ENCODE measurements around the gene DLEC1.

The DLEC1 gene

DNA sequence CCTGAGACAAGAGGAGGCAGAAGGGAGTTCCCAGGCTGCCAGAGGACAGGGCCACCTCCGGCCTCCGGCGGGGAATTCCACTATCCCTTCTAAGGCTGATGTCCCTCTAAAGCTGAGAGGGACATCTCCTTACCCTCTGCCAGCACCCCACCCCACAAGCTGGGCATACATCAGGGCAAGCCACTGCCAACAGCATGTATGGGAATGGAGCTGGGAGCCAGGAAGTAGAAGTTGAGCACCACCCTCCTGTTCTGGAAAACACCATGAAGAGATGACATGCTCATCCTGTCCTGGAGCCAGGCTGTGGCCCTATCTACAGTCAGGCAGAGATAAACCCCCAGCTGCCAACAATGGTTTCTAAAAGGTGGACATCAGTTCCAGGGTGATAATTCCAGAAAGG, 16.7 kb upstream of the DLEC1 start:
- no peaks in the 10 kb centered on the region for H3K9me3 Mint-ChIP-seq
- no peak overlapping the region for H3K4me3 Mint-ChIP-seq
- H3K27ac Mint-ChIP-seq = no peak overlapping the region
- peaks cover 4% of the 10 kb centered on the region for H3K36me3 Mint-ChIP-seq (ENCODE audit: low read depth)
- H3K4me1 Mint-ChIP-seq = peaks cover 15% of the 10 kb centered on the region
- TF ChIP-seq, protein P1, sequence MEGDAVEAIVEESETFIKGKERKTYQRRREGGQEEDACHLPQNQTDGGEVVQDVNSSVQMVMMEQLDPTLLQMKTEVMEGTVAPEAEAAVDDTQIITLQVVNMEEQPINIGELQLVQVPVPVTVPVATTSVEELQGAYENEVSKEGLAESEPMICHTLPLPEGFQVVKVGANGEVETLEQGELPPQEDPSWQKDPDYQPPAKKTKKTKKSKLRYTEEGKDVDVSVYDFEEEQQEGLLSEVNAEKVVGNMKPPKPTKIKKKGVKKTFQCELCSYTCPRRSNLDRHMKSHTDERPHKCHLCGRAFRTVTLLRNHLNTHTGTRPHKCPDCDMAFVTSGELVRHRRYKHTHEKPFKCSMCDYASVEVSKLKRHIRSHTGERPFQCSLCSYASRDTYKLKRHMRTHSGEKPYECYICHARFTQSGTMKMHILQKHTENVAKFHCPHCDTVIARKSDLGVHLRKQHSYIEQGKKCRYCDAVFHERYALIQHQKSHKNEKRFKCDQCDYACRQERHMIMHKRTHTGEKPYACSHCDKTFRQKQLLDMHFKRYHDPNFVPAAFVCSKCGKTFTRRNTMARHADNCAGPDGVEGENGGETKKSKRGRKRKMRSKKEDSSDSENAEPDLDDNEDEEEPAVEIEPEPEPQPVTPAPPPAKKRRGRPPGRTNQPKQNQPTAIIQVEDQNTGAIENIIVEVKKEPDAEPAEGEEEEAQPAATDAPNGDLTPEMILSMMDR (IDR thresholded peaks at IDR 0.05; ENCODE audit: unreplicated experiment in 3 of 3) = no peak
- peaks cover 2% of the 10 kb centered on the region for H3K27me3 Mint-ChIP-seq (ENCODE audit: low read depth)

DNA sequence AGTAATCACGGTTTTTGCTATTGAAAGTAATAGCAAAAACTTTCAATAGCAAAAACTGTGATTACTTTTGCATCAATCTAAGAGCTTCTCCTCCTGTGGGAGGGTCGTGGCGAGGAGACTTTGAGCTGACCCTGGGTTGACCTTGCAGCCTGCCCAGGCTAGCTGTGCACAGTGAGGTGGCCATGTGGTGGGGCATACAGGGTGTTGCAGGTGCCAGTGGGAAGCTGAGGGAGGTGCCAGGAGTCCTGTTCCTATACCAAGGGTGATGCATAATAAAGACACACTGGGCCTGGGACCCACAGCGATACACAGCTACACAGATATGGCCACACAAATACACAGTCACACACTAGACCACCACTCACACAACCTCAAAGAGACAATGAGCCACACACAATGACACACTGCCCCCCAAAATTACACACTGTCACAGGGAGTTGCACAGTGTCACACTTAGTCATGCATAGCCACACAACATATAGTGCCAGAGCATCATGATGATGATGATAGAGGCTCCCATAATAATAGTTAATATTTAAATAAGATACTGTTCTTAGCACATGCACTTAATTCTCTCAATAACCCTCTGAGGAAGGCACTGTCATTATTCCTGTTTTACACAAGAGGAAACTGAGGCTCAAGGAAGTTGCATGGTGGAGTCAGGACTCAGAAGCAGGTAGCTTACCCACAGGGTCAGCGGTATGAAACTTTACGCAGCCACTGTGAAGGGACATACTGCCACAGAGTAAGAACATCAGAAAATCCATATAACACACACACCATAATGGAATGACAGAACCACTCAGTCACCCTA, 15.9 kb upstream of the DLEC1 start:
- Mint-ChIP-seq H3K27me3 (ENCODE audit: low read depth) (peaks cover 10% of the 10 kb centered on the region), H3K36me3 (ENCODE audit: low read depth) (peaks cover 4% of the 10 kb centered on the region), H3K4me1 (peaks cover 15% of the 10 kb centered on the region), H3K27ac (peak overlapping the region; percentile 30 to 79 (median 43)), H3K9me3 (no peaks in the 10 kb centered on the region), H3K4me3 (peak overlapping the region; percentile 88 to 91 (median 90))
- TF ChIP-seq, protein P1 (IDR thresholded peaks at IDR 0.05; ENCODE audit: unreplicated experiment in 3 of 3) = no peak

DNA sequence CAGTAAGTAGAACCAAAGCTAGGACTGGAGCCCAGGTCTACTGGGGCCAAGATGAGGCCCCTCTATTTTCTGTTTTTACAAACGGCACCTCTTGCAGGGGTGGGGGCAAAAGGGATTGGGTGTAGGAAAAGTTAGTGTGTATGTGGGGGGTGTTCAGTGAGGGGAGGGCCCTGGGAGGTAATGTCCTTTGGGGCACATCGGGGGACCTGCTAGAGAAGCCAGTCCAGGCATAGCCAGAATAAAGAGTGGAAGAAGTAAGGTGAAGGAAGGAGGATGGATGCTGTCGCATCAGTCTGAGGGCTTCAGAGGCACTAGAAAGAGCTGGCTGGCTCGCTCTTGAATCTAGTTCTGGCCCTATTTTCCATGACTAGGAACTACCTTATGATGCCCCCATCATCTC, 12.2 kb upstream of the DLEC1 start:
- Mint-ChIP-seq H3K4me3 (peak overlapping the region; percentile 39 to 91 (median 59)), H3K27ac (no peak overlapping the region), H3K4me1 (peaks cover 25% of the 10 kb centered on the region), H3K9me3 (no peaks in the 10 kb centered on the region), H3K36me3 (ENCODE audit: low read depth) (no peaks in the 10 kb centered on the region), H3K27me3 (ENCODE audit: low read depth) (peaks cover 26% of the 10 kb centered on the region)
- TF ChIP-seq, protein P1 (IDR thresholded peaks at IDR 0.05; ENCODE audit: unreplicated experiment in 3 of 3) = no peak

- TF ChIP-seq, protein P1 (IDR thresholded peaks at IDR 0.05; ENCODE audit: unreplicated experiment in 3 of 3) = no peak
- no peaks in the 10 kb centered on the region for H3K36me3 Mint-ChIP-seq (ENCODE audit: low read depth)
These were observed 11.2 kb upstream of the DLEC1 start for GRCh38 chr3:38027466-38028465.

GRCh38 chr3:38028621-38029361, 10.2 kb upstream of the DLEC1 start:
- H3K27me3 Mint-ChIP-seq (ENCODE audit: low read depth) = peaks cover 35% of the 10 kb centered on the region
- no peaks in the 10 kb centered on the region for H3K9me3 Mint-ChIP-seq
- TF ChIP-seq, protein P1 (IDR thresholded peaks at IDR 0.05; ENCODE audit: unreplicated experiment in 3 of 3) = no peak
- peak overlapping the region; percentile 78 to 91 (median 87) for H3K4me3 Mint-ChIP-seq
- H3K36me3 Mint-ChIP-seq (ENCODE audit: low read depth) = no peaks in the 10 kb centered on the region
- peaks cover 22% of the 10 kb centered on the region for H3K4me1 Mint-ChIP-seq
- peak overlapping the region in 1 of 3 experiments; percentile 11 for H3K27ac Mint-ChIP-seq

More at GRCh38 chr3:38027466-38028465, 11.2 kb upstream of the DLEC1 start:
- Mint-ChIP-seq H3K4me3 (peak overlapping the region; percentile 78 to 91 (median 87)), H3K27ac (peak overlapping the region in 1 of 3 experiments; percentile 11), H3K9me3 (no peaks in the 10 kb centered on the region), H3K27me3 (ENCODE audit: low read depth) (peaks cover 31% of the 10 kb centered on the region), H3K4me1 (peaks cover 25% of the 10 kb centered on the region)
